Liver (tissue), 9 donors: ENCODE results near the gene NECAB2. TPM values are rescaled to one million over a fixed set of nuclear protein-coding genes. Genes with fewer than 3 reads are reported as not detected.

ENCODE experiments used
- DNase-seq: peaks from one replicate; pipeline ENCODE4 v3.0.0-alpha.2; 2017; ENCODE audit warnings: low spot score
- H3K27ac ChIP-seq, 2 donors: one replicate each; pipeline ENCODE4 v1.7.0; 2013; ENCODE audit warnings: inconsistent platforms in 2 of 2, low read length in 2 of 2, control low read depth in 1 of 2, low read depth in 1 of 2, mild to moderate bottlenecking in 1 of 2
- H3K27me3 ChIP-seq, 4 donors: one replicate each; pipeline versions ENCODE4 v1.6.1 to v1.7.0; 2013; ENCODE audit warnings: low read length in 3 of 4, inconsistent platforms in 1 of 4, mild to moderate bottlenecking in 1 of 4, moderate library complexity in 1 of 4; ENCODE audit not compliant: control insufficient read depth in 4 of 4, insufficient read depth in 4 of 4
- H3K36me3 ChIP-seq, 4 donors: one replicate each; pipeline versions ENCODE4 v1.6.1 to v1.7.0; 2013; ENCODE audit warnings: low read length in 3 of 4, mild to moderate bottlenecking in 3 of 4, low read depth in 1 of 4, moderate library complexity in 1 of 4; ENCODE audit not compliant: control insufficient read depth in 4 of 4, insufficient read depth in 3 of 4
- H3K4me1 ChIP-seq, 4 donors: one replicate each; pipeline versions ENCODE4 v1.6.1 to v1.7.0; 2013; ENCODE audit warnings: low read length in 3 of 4, mild to moderate bottlenecking in 3 of 4, moderate library complexity in 1 of 4; ENCODE audit not compliant: control insufficient read depth in 4 of 4, insufficient read depth in 4 of 4
- H3K4me3 ChIP-seq, 3 donors: one replicate each; pipeline versions ENCODE4 v1.6.1 to v1.7.0; 2013; ENCODE audit warnings: low read length in 3 of 3, control low read depth in 1 of 3, low read depth in 1 of 3, mild to moderate bottlenecking in 1 of 3
- H3K9ac ChIP-seq, 2 donors: one replicate each; pipeline ENCODE4 v1.7.0; 2013; ENCODE audit warnings: low read length in 2 of 2, mild to moderate bottlenecking in 2 of 2, moderate library complexity in 2 of 2, control low read depth in 1 of 2, low read depth in 1 of 2
- H3K9me3 ChIP-seq, 4 donors: one replicate each; pipeline versions ENCODE4 v1.6.1 to v1.7.0; 2013; ENCODE audit warnings: low read length in 3 of 4; ENCODE audit not compliant: control insufficient read depth in 4 of 4
- EGR1 ChIP-seq, 2 donors: IDR thresholded peaks; 2 replicates each; pipeline ENCODE4 v1.6.1; 2016 to 2018; ENCODE audit warnings: antibody characterized with exemption in 2 of 2, low read depth in 2 of 2
- FOXA1 ChIP-seq: IDR thresholded peaks from 2 replicates; pipeline ENCODE4 v1.6.1; 2016; ENCODE audit warnings: antibody characterized with exemption
- FOXA2 ChIP-seq: IDR thresholded peaks from 2 replicates; pipeline ENCODE4 v1.6.1; 2016; ENCODE audit warnings: antibody characterized with exemption
- GABPA ChIP-seq, 2 donors: IDR thresholded peaks in 1 of 2; conservative IDR thresholded peaks in 1 of 2; 2 replicates each; pipeline ENCODE4 v1.6.1; 2016; ENCODE audit warnings: antibody characterized with exemption in 2 of 2, mild to moderate bottlenecking in 1 of 2, moderate library complexity in 1 of 2
- HNF4A ChIP-seq, 2 donors: conservative IDR thresholded peaks; 2 replicates each; pipeline ENCODE4 v1.6.1; 2016; ENCODE audit warnings: antibody characterized with exemption in 2 of 2, mild to moderate bottlenecking in 2 of 2
- HNF4G ChIP-seq: IDR thresholded peaks from 2 replicates; pipeline ENCODE4 v1.6.1; 2016; ENCODE audit warnings: antibody characterized with exemption
- JUND ChIP-seq, 2 donors: IDR thresholded peaks; 2 replicates each; pipeline ENCODE4 v1.6.1; 2016; ENCODE audit warnings: antibody characterized with exemption in 2 of 2
- NR2F2 ChIP-seq: IDR thresholded peaks from 2 replicates; pipeline ENCODE4 v1.6.1; 2016; ENCODE audit warnings: antibody characterized with exemption
- RAD21 ChIP-seq, 2 donors: IDR thresholded peaks; 2 replicates each; pipeline ENCODE4 v1.6.1; 2016; ENCODE audit warnings: antibody characterized with exemption in 2 of 2, mild to moderate bottlenecking in 2 of 2
- RXRA ChIP-seq, 2 donors: IDR thresholded peaks; 2 replicates each; pipeline ENCODE4 v1.6.1; 2017 to 2018; ENCODE audit warnings: antibody characterized with exemption in 2 of 2, mild to moderate bottlenecking in 1 of 2
- SP1 ChIP-seq: IDR thresholded peaks from 2 replicates; pipeline ENCODE4 v1.6.1; 2018; ENCODE audit warnings: antibody characterized with exemption, mild to moderate bottlenecking
- TAF1 ChIP-seq: conservative IDR thresholded peaks from 2 replicates; pipeline ENCODE4 v1.6.1; 2016; ENCODE audit warnings: antibody characterized with exemption, mild to moderate bottlenecking
- YY1 ChIP-seq: IDR thresholded peaks from 2 replicates; pipeline ENCODE4 v1.6.1; 2016; ENCODE audit warnings: antibody characterized with exemption, mild to moderate bottlenecking
- WGBS: extraction: QIAGEN DNeasy Blood & Tissue Kit; methylation state at CpG from one replicate; pipeline ENCODE4 v1.1.7; 2013; 5-methylcytosine and 5-hydroxymethylcytosine counted together
- polyA plus RNA-seq, 2 donors: library from polyadenylated mRNA; stranded (reverse) in 1 of 2; unstranded in 1 of 2; fragments of 200-250 nt in 1 of 2; fragments of >200 nt in 1 of 2; fragmentation: Nextera tagmentation in 1 of 2; extraction: Ambion mirVana in 1 of 2; gene quantifications; one replicate each; pipeline versions ENCODE4 v1.2.1 to v1.2.3, GENCODE V29; 2013 to 2015
- total RNA-seq, 2 donors: library from RNA; depleted of rRNA; stranded (reverse); fragments of >200 nt; gene quantifications; one replicate each; pipeline ENCODE4 v1.2.3, GENCODE V29; 2014
- TF ChIP-seq, protein P1 (sequence below): IDR thresholded peaks from 2 replicates; pipeline ENCODE4 v1.6.1; 2016; ENCODE audit warnings: antibody characterized with exemption
- TF ChIP-seq, protein P2 (sequence below): IDR thresholded peaks from 2 replicates; pipeline ENCODE4 v1.6.1; 2016; ENCODE audit warnings: antibody characterized with exemption
- TF ChIP-seq, protein P3 (sequence below): fragments of 150-350 bp; IDR thresholded peaks from 2 replicates; pipeline ENCODE4 v1.5.1; 2017; ENCODE audit warnings: improper control_type of control experiment, low read depth, low read length; ENCODE audit not compliant: missing input control
- TF ChIP-seq, protein P4 (sequence below): IDR thresholded peaks from 2 replicates; pipeline ENCODE4 v1.6.1; 2016; ENCODE audit warnings: antibody characterized with exemption
- TF ChIP-seq, protein P5 (sequence below): IDR thresholded peaks from 2 replicates; pipeline ENCODE4 v1.6.1; 2016; ENCODE audit warnings: antibody characterized with exemption, mild to moderate bottlenecking
- donor health status: healthy.
- donor health status: healthy.
- donor health status: healthy.
- donor health status: healthy.
- donor health status: healthy.

Gene NECAB2
- total and polyA plus RNA-seq, 4 donors = 2.7 to 3.8 (median 2.9) TPM; not detected in 1

DNA sequence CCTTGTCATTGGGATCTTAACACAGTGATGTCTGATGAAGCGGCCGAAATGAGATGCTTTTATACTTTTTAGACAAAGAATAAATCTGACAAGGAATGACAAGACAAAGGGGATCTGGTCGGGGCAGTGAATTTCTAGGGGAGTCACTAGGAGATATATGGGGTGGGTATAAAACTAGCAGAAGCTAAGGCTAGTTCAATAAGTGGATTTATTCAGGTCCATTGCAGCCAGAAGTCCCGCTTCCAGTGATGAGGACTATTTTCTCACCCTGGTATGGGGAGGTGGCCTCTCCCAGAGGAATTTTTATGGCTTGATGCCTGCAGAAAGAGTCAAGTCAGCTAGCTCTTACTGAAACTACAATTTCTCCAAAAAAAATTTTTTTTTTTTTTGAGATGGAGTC, 50.7 kb downstream of the NECAB2 start:
- Histone ChIP-seq H3K4me3 (no peak overlapping the region), H3K4me1 (no peaks in the 10 kb centered on the region), H3K9me3 (peaks cover 0 to 18% (median 4%) of the 10 kb centered on the region in 4 donors), H3K9ac (no peak overlapping the region), H3K27ac (no peak overlapping the region), H3K27me3 (no peaks in the 10 kb centered on the region), H3K36me3 (no peaks in the 10 kb centered on the region)
- no peak for DNase-seq
- WGBS = 92% methylated on average over 4 of the region's 4 CpGs
- no peak for TF ChIP-seq SP1
- TF ChIP-seq FOXA2 = no peak
- TF ChIP-seq, protein P1, sequence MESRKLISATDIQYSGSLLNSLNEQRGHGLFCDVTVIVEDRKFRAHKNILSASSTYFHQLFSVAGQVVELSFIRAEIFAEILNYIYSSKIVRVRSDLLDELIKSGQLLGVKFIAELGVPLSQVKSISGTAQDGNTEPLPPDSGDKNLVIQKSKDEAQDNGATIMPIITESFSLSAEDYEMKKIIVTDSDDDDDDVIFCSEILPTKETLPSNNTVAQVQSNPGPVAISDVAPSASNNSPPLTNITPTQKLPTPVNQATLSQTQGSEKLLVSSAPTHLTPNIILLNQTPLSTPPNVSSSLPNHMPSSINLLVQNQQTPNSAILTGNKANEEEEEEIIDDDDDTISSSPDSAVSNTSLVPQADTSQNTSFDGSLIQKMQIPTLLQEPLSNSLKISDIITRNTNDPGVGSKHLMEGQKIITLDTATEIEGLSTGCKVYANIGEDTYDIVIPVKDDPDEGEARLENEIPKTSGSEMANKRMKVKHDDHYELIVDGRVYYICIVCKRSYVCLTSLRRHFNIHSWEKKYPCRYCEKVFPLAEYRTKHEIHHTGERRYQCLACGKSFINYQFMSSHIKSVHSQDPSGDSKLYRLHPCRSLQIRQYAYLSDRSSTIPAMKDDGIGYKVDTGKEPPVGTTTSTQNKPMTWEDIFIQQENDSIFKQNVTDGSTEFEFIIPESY = no peak
- no peak for TF ChIP-seq TAF1
- TF ChIP-seq HNF4G = no peak
- no peak for TF ChIP-seq RAD21 (IDR thresholded peaks at IDR 0.05)
- no peak for TF ChIP-seq GABPA (IDR thresholded peaks at IDR 0.05 in 1 of 2, conservative IDR thresholded peaks at IDR 0.05 in 1 of 2)
- TF ChIP-seq, protein P2, sequence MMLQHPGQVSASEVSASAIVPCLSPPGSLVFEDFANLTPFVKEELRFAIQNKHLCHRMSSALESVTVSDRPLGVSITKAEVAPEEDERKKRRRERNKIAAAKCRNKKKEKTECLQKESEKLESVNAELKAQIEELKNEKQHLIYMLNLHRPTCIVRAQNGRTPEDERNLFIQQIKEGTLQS = no peak
- TF ChIP-seq EGR1 (IDR thresholded peaks at IDR 0.05; ENCODE audit: low read depth in 2 of 2) = no peak
- TF ChIP-seq HNF4A (conservative IDR thresholded peaks at IDR 0.05) = no peak
- TF ChIP-seq NR2F2 = no peak
- no peak for TF ChIP-seq JUND (IDR thresholded peaks at IDR 0.05)
- no peak for TF ChIP-seq FOXA1
- TF ChIP-seq, protein P3, sequence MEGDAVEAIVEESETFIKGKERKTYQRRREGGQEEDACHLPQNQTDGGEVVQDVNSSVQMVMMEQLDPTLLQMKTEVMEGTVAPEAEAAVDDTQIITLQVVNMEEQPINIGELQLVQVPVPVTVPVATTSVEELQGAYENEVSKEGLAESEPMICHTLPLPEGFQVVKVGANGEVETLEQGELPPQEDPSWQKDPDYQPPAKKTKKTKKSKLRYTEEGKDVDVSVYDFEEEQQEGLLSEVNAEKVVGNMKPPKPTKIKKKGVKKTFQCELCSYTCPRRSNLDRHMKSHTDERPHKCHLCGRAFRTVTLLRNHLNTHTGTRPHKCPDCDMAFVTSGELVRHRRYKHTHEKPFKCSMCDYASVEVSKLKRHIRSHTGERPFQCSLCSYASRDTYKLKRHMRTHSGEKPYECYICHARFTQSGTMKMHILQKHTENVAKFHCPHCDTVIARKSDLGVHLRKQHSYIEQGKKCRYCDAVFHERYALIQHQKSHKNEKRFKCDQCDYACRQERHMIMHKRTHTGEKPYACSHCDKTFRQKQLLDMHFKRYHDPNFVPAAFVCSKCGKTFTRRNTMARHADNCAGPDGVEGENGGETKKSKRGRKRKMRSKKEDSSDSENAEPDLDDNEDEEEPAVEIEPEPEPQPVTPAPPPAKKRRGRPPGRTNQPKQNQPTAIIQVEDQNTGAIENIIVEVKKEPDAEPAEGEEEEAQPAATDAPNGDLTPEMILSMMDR = no peak
- TF ChIP-seq RXRA (IDR thresholded peaks at IDR 0.05) = no peak

DNA sequence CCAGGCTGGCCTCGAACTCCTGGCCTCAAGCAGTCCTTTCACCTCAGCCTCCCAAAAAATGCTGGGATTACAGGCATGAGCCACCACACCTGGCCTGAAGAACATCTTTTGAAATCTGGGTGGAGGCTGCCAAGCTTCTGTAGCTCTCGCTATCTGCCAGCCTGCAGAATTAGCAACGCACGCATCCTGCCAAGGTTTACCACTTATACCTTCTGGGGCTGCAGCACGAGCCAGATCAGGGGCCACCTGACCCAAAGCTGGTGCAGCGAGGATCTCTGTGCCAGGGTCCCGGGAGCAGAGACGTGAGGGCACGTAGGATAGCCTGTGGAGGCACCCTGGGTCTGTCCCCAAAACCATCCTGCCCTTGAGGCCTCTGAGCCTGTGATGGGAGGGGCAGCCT, 52.3 kb downstream of the NECAB2 start:
- TF ChIP-seq, protein P3 = no peak
- TF ChIP-seq NR2F2 (no peak), HNF4G (no peak), SP1 (no peak), JUND (IDR thresholded peaks at IDR 0.05) (no peak), EGR1 (IDR thresholded peaks at IDR 0.05; ENCODE audit: low read depth in 2 of 2) (no peak), GABPA (IDR thresholded peaks at IDR 0.05 in 1 of 2, conservative IDR thresholded peaks at IDR 0.05 in 1 of 2) (no peak), RAD21 (IDR thresholded peaks at IDR 0.05) (no peak), YY1 (no peak), FOXA2 (no peak)
- TF ChIP-seq, protein P4, sequence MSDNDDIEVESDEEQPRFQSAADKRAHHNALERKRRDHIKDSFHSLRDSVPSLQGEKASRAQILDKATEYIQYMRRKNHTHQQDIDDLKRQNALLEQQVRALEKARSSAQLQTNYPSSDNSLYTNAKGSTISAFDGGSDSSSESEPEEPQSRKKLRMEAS = no peak
- TF ChIP-seq, protein P1 = no peak
- TF ChIP-seq, protein P2 = no peak
- TF ChIP-seq, protein P5, sequence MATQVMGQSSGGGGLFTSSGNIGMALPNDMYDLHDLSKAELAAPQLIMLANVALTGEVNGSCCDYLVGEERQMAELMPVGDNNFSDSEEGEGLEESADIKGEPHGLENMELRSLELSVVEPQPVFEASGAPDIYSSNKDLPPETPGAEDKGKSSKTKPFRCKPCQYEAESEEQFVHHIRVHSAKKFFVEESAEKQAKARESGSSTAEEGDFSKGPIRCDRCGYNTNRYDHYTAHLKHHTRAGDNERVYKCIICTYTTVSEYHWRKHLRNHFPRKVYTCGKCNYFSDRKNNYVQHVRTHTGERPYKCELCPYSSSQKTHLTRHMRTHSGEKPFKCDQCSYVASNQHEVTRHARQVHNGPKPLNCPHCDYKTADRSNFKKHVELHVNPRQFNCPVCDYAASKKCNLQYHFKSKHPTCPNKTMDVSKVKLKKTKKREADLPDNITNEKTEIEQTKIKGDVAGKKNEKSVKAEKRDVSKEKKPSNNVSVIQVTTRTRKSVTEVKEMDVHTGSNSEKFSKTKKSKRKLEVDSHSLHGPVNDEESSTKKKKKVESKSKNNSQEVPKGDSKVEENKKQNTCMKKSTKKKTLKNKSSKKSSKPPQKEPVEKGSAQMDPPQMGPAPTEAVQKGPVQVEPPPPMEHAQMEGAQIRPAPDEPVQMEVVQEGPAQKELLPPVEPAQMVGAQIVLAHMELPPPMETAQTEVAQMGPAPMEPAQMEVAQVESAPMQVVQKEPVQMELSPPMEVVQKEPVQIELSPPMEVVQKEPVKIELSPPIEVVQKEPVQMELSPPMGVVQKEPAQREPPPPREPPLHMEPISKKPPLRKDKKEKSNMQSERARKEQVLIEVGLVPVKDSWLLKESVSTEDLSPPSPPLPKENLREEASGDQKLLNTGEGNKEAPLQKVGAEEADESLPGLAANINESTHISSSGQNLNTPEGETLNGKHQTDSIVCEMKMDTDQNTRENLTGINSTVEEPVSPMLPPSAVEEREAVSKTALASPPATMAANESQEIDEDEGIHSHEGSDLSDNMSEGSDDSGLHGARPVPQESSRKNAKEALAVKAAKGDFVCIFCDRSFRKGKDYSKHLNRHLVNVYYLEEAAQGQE = no peak
- Histone ChIP-seq H3K9me3 (peaks cover 0 to 18% (median 4%) of the 10 kb centered on the region in 4 donors), H3K36me3 (no peaks in the 10 kb centered on the region), H3K4me3 (no peak overlapping the region), H3K27ac (no peak overlapping the region), H3K4me1 (no peaks in the 10 kb centered on the region), H3K9ac (no peak overlapping the region), H3K27me3 (no peaks in the 10 kb centered on the region)
- 94% methylated on average over 9 of the region's 9 CpGs for whole genome bisulfite sequencing
- DNase-seq = no peak
